ENCODE results near the gene C1orf159.
"Not testable (repeated sequence)": the region's sequence is repeated elsewhere in the genome, so short reads cannot be mapped to it uniquely, and the experiment has no call there.

Gene C1orf159

GRCh38 chr1:1118011-1118875 lies 2.4 kb upstream of the C1orf159 start:
- DNase-seq (ENCODE audit: low read depth in 1 of 2, low spot score in 1 of 2) = no peak
- in situ Hi-C loops (cut with HindIII; ENCODE audit: low pct_unique_long_range_greater_than_20kb, low sequenced_read_pairs) = no loop called here
- TF ChIP-seq JUND (IDR thresholded peaks at IDR 0.05; ENCODE audit: low read depth) = no peak

GRCh38 chr1:1117469-1117831 lies 1.6 kb upstream of the C1orf159 start:
- in situ Hi-C loops (cut with HindIII; ENCODE audit: low pct_unique_long_range_greater_than_20kb, low sequenced_read_pairs) = no loop called here
- no peak for TF ChIP-seq JUND (IDR thresholded peaks at IDR 0.05; ENCODE audit: low read depth)
- no peak for DNase-seq (ENCODE audit: low read depth in 1 of 2, low spot score in 1 of 2)

GRCh38 chr1:1116701-1117468 lies 996 bp upstream of the C1orf159 start:
- in situ Hi-C loops (cut with HindIII; ENCODE audit: low pct_unique_long_range_greater_than_20kb, low sequenced_read_pairs) = no loop called here
- no peak for DNase-seq (ENCODE audit: low read depth in 1 of 2, low spot score in 1 of 2)
- TF ChIP-seq JUND (IDR thresholded peaks at IDR 0.05; ENCODE audit: low read depth) = no peak

- no peak for TF ChIP-seq JUND (IDR thresholded peaks at IDR 0.05; ENCODE audit: low read depth)
- in situ Hi-C loops (cut with HindIII; ENCODE audit: low pct_unique_long_range_greater_than_20kb, low sequenced_read_pairs) = no loop called here
- DNase-seq (ENCODE audit: low read depth in 1 of 2, low spot score in 1 of 2) = peak in 1 of 2 experiments; percentile 35
These were observed 628 bp downstream of the C1orf159 start for GRCh38 chr1:1115136-1115785.

GRCh38 chr1:1114431-1114830 lies 1.5 kb downstream of the C1orf159 start:
- in situ Hi-C loops (cut with HindIII; ENCODE audit: low pct_unique_long_range_greater_than_20kb, low sequenced_read_pairs) = no loop called here
- DNase-seq (ENCODE audit: low read depth in 1 of 2, low spot score in 1 of 2) = no peak
- TF ChIP-seq JUND (IDR thresholded peaks at IDR 0.05; ENCODE audit: low read depth) = no peak

- DNase-seq (ENCODE audit: low read depth in 1 of 2, low spot score in 1 of 2) = no peak
- in situ Hi-C loops (cut with HindIII; ENCODE audit: low pct_unique_long_range_greater_than_20kb, low sequenced_read_pairs) = no loop called here
- no peak for TF ChIP-seq JUND (IDR thresholded peaks at IDR 0.05; ENCODE audit: low read depth)
These were observed 3.5 kb downstream of the C1orf159 start for GRCh38 chr1:1112237-1112985.

GRCh38 chr1:1111516-1112236 lies 4.2 kb downstream of the C1orf159 start:
- no peak for TF ChIP-seq JUND (IDR thresholded peaks at IDR 0.05; ENCODE audit: low read depth)
- in situ Hi-C loops (cut with HindIII; ENCODE audit: low pct_unique_long_range_greater_than_20kb, low sequenced_read_pairs) = no loop called here
- DNase-seq (ENCODE audit: low read depth in 1 of 2, low spot score in 1 of 2) = no peak

- no peak for DNase-seq (ENCODE audit: low read depth in 1 of 2, low spot score in 1 of 2)
- TF ChIP-seq JUND (IDR thresholded peaks at IDR 0.05; ENCODE audit: low read depth) = no peak
- in situ Hi-C loops (cut with HindIII; ENCODE audit: low pct_unique_long_range_greater_than_20kb, low sequenced_read_pairs) = no loop called here
These were observed 5.3 kb downstream of the C1orf159 start for GRCh38 chr1:1110561-1110971.

GRCh38 chr1:1109743-1110142 lies 6.1 kb downstream of the C1orf159 start:
- in situ Hi-C loops (cut with HindIII; ENCODE audit: low pct_unique_long_range_greater_than_20kb, low sequenced_read_pairs) = no loop called here
- no peak for DNase-seq (ENCODE audit: low read depth in 1 of 2, low spot score in 1 of 2)

GRCh38 chr1:1106510-1107221 lies 9.2 kb downstream of the C1orf159 start:
- no peak for DNase-seq (ENCODE audit: low read depth in 1 of 2, low spot score in 1 of 2)
- in situ Hi-C loops (cut with HindIII; ENCODE audit: low pct_unique_long_range_greater_than_20kb, low sequenced_read_pairs) = no loop called here

More at GRCh38 chr1:1109743-1110142, 6.1 kb downstream of the C1orf159 start:
- no peak for TF ChIP-seq JUND (IDR thresholded peaks at IDR 0.05; ENCODE audit: low read depth)

GRCh38 chr1:1104152-1104551 lies 11.7 kb downstream of the C1orf159 start:
- DNase-seq (ENCODE audit: low read depth in 1 of 2, low spot score in 1 of 2); in situ Hi-C loops (cut with HindIII; ENCODE audit: low pct_unique_long_range_greater_than_20kb, low sequenced_read_pairs): not testable (repeated sequence)

More at GRCh38 chr1:1106510-1107221, 9.2 kb downstream of the C1orf159 start:
- no peak for TF ChIP-seq JUND (IDR thresholded peaks at IDR 0.05; ENCODE audit: low read depth)
